T-cell (primary cell): ENCODE data around the gene PPP2R5A. TPM values are rescaled to one million over a fixed set of nuclear protein-coding genes. Genes with fewer than 3 reads are reported as not detected.
A peak's percentile ranks its signal among the peaks of the same experiment; 100 is the strongest.

Experiments used
- ATAC-seq, 4 experiments: fragments of 200-7000 bp in 3 of 4; fragments of 150-1000 bp in 1 of 4; cut with Tn5 transposase; replicated peaks in 1 of 4; 1 replicate in 3 of 4; 2 replicates in 1 of 4; pipeline ENCODE4 v1.10.0; 2021; ENCODE audit warnings: moderate library complexity in 3 of 4, mild to moderate bottlenecking in 2 of 4, moderate number of reproducible peaks in 1 of 4
- CTCF ChIA-PET, 2 donors: fragments of 300-600 bp; sonication (Branson Sonifier 250); formaldehyde crosslinking; loops; one replicate each; lab custom pipeline; 2022; ENCODE audit warnings: antibody characterized with exemption in 2 of 2; lab: Charles Lee
- POLR2A ChIA-PET, 2 donors: fragments of 300-600 bp; sonication (Branson Sonifier 250); formaldehyde crosslinking; loops; one replicate each; lab custom pipeline; 2022; ENCODE audit warnings: antibody characterized with exemption in 2 of 2; lab: Charles Lee
- DNase-seq, 35 experiments: peaks; one replicate each; pipeline versions ENCODE4 v3.0.0 to v3.0.0-alpha.2; 2013 to 2023
- H3K27ac ChIP-seq: one replicate; pipeline ENCODE4 v1.5.1; 2013; ENCODE audit warnings: low read length
- H3K27me3 ChIP-seq, 2 experiments: replicated peaks in 1 of 2; 1 replicate in 1 of 2; 2 replicates in 1 of 2; pipeline versions ENCODE4 v1.6.1 to v1.7.0; 2013; ENCODE audit warnings: low read length in 1 of 2, mixed read lengths in 1 of 2; ENCODE audit not compliant: control insufficient read depth in 2 of 2, insufficient read depth in 2 of 2; ENCODE audit errors: extremely low read depth in 1 of 2
- H3K36me3 ChIP-seq, 2 donors: 1 replicate in 1 of 2; 2 replicates in 1 of 2; pipeline versions ENCODE4 v1.6.1 to v1.7.0; 2013; ENCODE audit warnings: low read length in 1 of 2; ENCODE audit not compliant: control insufficient read depth in 2 of 2, insufficient read depth in 1 of 2; ENCODE audit errors: extremely low read depth in 1 of 2
- H3K4me1 ChIP-seq, 2 experiments: 1 replicate in 1 of 2; 2 replicates in 1 of 2; pipeline versions ENCODE4 v1.6.1 to v1.7.0; 2013; ENCODE audit warnings: low read length in 2 of 2, mixed read lengths in 1 of 2; ENCODE audit not compliant: insufficient read depth in 2 of 2, control insufficient read depth in 1 of 2; ENCODE audit errors: extremely low read depth in 1 of 2
- H3K4me3 ChIP-seq, 2 donors: 1 replicate in 1 of 2; 2 replicates in 1 of 2; pipeline versions ENCODE4 v1.5.1 to v1.7.0; 2013; ENCODE audit warnings: mild to moderate bottlenecking in 2 of 2, low read length in 1 of 2, moderate library complexity in 1 of 2; ENCODE audit not compliant: control insufficient read depth in 1 of 2; ENCODE audit errors: extremely low read depth in 1 of 2
- H3K9me3 ChIP-seq: 2 replicates; pipeline ENCODE4 v1.7.0; 2013
- H3K27ac Mint-ChIP-seq, 2 donors: one replicate each; pipeline ENCODE4 v1.8.0; 2020 to 2021; ENCODE audit warnings: mild to moderate bottlenecking in 2 of 2, mixed read lengths in 2 of 2
- H3K27me3 Mint-ChIP-seq, 2 donors: one replicate each; pipeline ENCODE4 v1.8.0; 2021 to 2022; ENCODE audit warnings: mixed read lengths in 2 of 2
- H3K36me3 Mint-ChIP-seq: one replicate; pipeline ENCODE4 v1.8.0; 2021; ENCODE audit warnings: mixed read lengths
- H3K4me1 Mint-ChIP-seq, 3 donors: one replicate each; pipeline ENCODE4 v1.8.0; 2020 to 2022; ENCODE audit warnings: mixed read lengths in 3 of 3, mild to moderate bottlenecking in 1 of 3
- H3K4me3 Mint-ChIP-seq, 3 donors: one replicate each; pipeline ENCODE4 v1.8.0; 2020 to 2022; ENCODE audit warnings: mild to moderate bottlenecking in 3 of 3, mixed read lengths in 3 of 3, moderate library complexity in 3 of 3
- H3K9me3 Mint-ChIP-seq, 3 donors: one replicate each; pipeline ENCODE4 v1.8.0; 2020 to 2022; ENCODE audit warnings: mixed read lengths in 3 of 3
- WGBS: methylation state at CpG from one replicate; pipeline ENCODE4 v1.1.5; 2013; ENCODE audit warnings: missing lambda C conversion rate; ENCODE audit not compliant: insufficient coverage; 5-methylcytosine and 5-hydroxymethylcytosine counted together
- total RNA-seq, 35 experiments: library from RNA in 6 of 35; stranded (reverse) in 6 of 35; fragments of 120-200 nt in 1 of 35; gene quantifications; one replicate each; pipeline versions ENCODE4 v1.2.1 to v1.2.4 and lab custom pipeline; 2013 to 2026

PPP2R5A gene
- total RNA-seq, 5 donors from 2014 or later (not counting 1 experiment from before 2014, with no cell fraction given): 40.4 to 51.1 (median 46.7) TPM

DNA sequence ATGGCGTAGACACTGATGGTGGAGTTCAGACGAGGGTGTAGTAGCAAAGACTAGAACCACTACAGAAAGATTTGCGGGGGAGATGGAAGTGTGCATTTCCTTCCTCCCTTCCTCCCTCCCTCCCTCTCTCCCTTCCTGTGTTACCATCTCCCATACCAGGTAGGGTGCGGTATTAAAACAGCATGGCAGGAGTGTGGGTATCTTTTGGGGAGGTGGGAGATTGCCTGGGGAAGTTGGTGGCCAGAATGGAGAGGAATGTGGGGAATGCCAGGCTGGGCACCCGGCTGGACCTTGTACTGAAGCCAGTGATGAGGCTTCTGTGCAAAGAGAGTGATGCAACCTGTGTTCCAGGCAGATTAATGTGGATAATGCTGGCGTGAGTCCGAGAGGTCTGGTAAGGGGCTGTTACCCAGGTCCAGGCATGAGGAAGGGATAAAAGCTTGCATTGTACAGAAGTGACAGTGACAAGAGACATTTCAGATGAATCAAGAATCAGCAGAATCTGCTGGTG, 30.3 kb upstream of the PPP2R5A start:
- Histone ChIP-seq H3K9me3 (no peaks in the 10 kb centered on the region), H3K4me1 (peaks cover 36 to 59% of the 10 kb centered on the region in 2 experiments), H3K4me3 (peak overlapping the region in 1 of 2 donors; percentile 53), H3K27me3 (no peaks in the 10 kb centered on the region), H3K36me3 (no peaks in the 10 kb centered on the region), H3K27ac (peak overlapping the region; percentile 64)
- no peaks in the 10 kb centered on the region for H3K9me3 Mint-ChIP-seq
- POLR2A ChIA-PET: no interaction called here
- H3K27ac Mint-ChIP-seq: peak overlapping the region; percentile 36 to 76
- no peaks in the 10 kb centered on the region for H3K36me3 Mint-ChIP-seq
- peak overlapping the region; percentile 31 to 81 (median 50) for H3K4me3 Mint-ChIP-seq
- H3K4me1 Mint-ChIP-seq: peaks cover 64 to 85% (median 79%) of the 10 kb centered on the region in 3 donors
- DNase-seq (peak in 4 of 35 experiments; percentile 2 to 44 (median 21)), ATAC-seq (peak; percentile 50 to 70 (median 68))
- whole genome bisulfite sequencing: 53% methylated on average over 3 of the region's 7 CpGs
- peaks cover 0 to 5% of the 10 kb centered on the region in 2 donors for H3K27me3 Mint-ChIP-seq
- CTCF ChIA-PET: no interaction called here

GRCh38 chr1:212255705-212256307, 29.4 kb upstream of the PPP2R5A start:
- H3K36me3 Mint-ChIP-seq: no peaks in the 10 kb centered on the region
- Histone ChIP-seq H3K4me3 (peak overlapping the region in 1 of 2 donors; percentile 36), H3K27me3 (no peaks in the 10 kb centered on the region), H3K36me3 (no peaks in the 10 kb centered on the region), H3K9me3 (no peaks in the 10 kb centered on the region), H3K4me1 (peaks cover 36 to 59% of the 10 kb centered on the region in 2 experiments), H3K27ac (peak overlapping the region; percentile 64)
- H3K27ac Mint-ChIP-seq: peak overlapping the region; percentile 76
- peaks cover 67 to 89% (median 84%) of the 10 kb centered on the region in 3 donors for H3K4me1 Mint-ChIP-seq
- no peaks in the 10 kb centered on the region for H3K9me3 Mint-ChIP-seq
- peaks cover 0 to 3% of the 10 kb centered on the region in 2 donors for H3K27me3 Mint-ChIP-seq
- POLR2A ChIA-PET: no interaction called here
- 20% methylated on average over 4 of the region's 9 CpGs for WGBS
- peak overlapping the region; percentile 19 to 81 (median 44) for H3K4me3 Mint-ChIP-seq
- DNase-seq (peak in 1 of 35 experiments; percentile 29), ATAC-seq (peak in 1 of 4 experiments; percentile 7)
- CTCF ChIA-PET: interaction anchor here (0.5 to 1.6 kb wide), 3 partner anchors 29 to 209 kb away, joined by 3 to 5 read pairs (median 3); no protein-coding TSS in a partner anchor

DNA sequence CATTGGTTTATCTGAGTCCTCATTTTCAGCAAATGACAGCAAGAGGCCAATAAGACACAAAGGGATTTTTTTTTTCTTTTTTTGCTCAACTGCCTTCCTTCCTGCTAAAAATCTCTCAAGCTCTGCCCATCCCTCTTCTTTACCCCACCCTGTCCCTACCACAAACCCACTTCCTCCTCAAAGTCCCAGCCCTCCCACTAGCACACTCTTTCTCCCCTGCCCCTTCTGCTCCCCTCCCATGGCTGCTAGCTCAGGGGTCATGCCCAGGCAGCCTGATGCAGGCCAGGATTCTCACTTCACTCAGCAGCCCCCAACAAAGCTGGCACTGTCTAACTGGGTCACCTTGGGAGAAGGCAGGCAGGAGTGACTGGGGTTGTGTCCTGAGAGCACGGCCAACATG, 28.8 kb upstream of the PPP2R5A start:
- Histone ChIP-seq H3K27me3 (no peaks in the 10 kb centered on the region), H3K27ac (peak overlapping the region; percentile 64), H3K4me3 (no peak overlapping the region), H3K36me3 (no peaks in the 10 kb centered on the region), H3K9me3 (no peaks in the 10 kb centered on the region), H3K4me1 (peaks cover 36 to 59% of the 10 kb centered on the region in 2 experiments)
- Mint-ChIP-seq H3K4me1 (peaks cover 69 to 89% (median 84%) of the 10 kb centered on the region in 3 donors), H3K4me3 (peak overlapping the region in 2 of 3 donors; percentile 44 to 81), H3K36me3 (no peaks in the 10 kb centered on the region), H3K9me3 (no peaks in the 10 kb centered on the region), H3K27ac (peak overlapping the region; percentile 76), H3K27me3 (no peaks in the 10 kb centered on the region)
- CTCF ChIA-PET: interaction anchor here (0.5 to 1.6 kb wide), 3 partner anchors 28 to 208 kb away, joined by 3 to 5 read pairs (median 3); no protein-coding TSS in a partner anchor
- POLR2A ChIA-PET: interaction anchor here in 1 of 2 donors (0.7 kb wide), 1 partner anchor 28 kb away, joined by 11 read pairs; no protein-coding TSS in a partner anchor
- peak in 32 of 35 experiments; percentile 5 to 68 (median 22) for DNase-seq
- ATAC-seq: peak; percentile 80 to 89 (median 82)
- WGBS: no CpG with 5 or more reads among the region's 1 CpG

DNA sequence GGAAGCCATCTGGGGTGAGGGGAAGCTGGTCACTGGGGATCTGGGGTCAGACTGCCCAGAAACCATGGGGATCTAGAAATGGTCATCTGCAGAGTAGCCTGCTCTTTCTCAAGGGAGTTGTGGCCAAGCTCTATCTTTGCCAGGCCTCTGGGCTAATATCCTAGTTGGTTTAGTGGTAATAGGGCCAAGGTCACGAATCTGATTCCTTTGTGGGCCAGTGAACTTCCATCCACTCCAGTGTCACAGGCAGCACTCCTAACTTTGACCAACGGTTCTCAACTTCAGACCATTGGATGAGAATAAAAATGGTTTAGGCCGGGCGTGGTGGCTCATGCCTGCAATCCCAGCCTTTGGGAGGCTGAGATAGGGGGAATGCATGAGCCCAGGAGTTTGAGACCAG, 28.1 kb upstream of the PPP2R5A start:
- H3K4me3 Mint-ChIP-seq: peak overlapping the region in 1 of 3 donors; percentile 81
- Histone ChIP-seq H3K9me3 (no peaks in the 10 kb centered on the region), H3K36me3 (no peaks in the 10 kb centered on the region), H3K27me3 (no peaks in the 10 kb centered on the region), H3K4me1 (peaks cover 36 to 54% of the 10 kb centered on the region in 2 experiments), H3K4me3 (no peak overlapping the region), H3K27ac (no peak overlapping the region)
- no peaks in the 10 kb centered on the region for H3K9me3 Mint-ChIP-seq
- CTCF ChIA-PET: interaction anchor here (0.6 to 1.0 kb wide), 3 partner anchors 19 to 27 kb away, joined by 3 read pairs; no protein-coding TSS in a partner anchor
- H3K36me3 Mint-ChIP-seq: no peaks in the 10 kb centered on the region
- DNase-seq: no peak
- POLR2A ChIA-PET: interaction anchor here (0.7 kb wide), 2 partner anchors 26 to 27 kb away, joined by 3 to 11 read pairs; no protein-coding TSS in a partner anchor
- peaks cover 67 to 91% (median 84%) of the 10 kb centered on the region in 3 donors for H3K4me1 Mint-ChIP-seq
- ATAC-seq: no peak
- peak overlapping the region in 1 of 2 donors; percentile 76 for H3K27ac Mint-ChIP-seq
- H3K27me3 Mint-ChIP-seq: no peaks in the 10 kb centered on the region
- 100% methylated on average over 2 of the region's 4 CpGs for WGBS

- Histone ChIP-seq H3K9me3 (no peaks in the 10 kb centered on the region), H3K4me1 (peaks cover 26 to 27% of the 10 kb centered on the region in 2 experiments), H3K4me3 (no peak overlapping the region), H3K27me3 (no peaks in the 10 kb centered on the region), H3K27ac (no peak overlapping the region), H3K36me3 (no peaks in the 10 kb centered on the region)
- H3K36me3 Mint-ChIP-seq: no peaks in the 10 kb centered on the region
- ChIA-PET CTCF (interaction anchor here in 1 of 2 donors (0.7 kb wide), 1 partner anchor 149 kb away, joined by 4 read pairs; no protein-coding TSS in a partner anchor), POLR2A (no interaction called here)
- no peak overlapping the region for H3K4me3 Mint-ChIP-seq
- peak overlapping the region; percentile 11 to 68 for H3K27ac Mint-ChIP-seq
- no peaks in the 10 kb centered on the region for H3K27me3 Mint-ChIP-seq
- H3K4me1 Mint-ChIP-seq: peaks cover 46 to 66% (median 64%) of the 10 kb centered on the region in 3 donors
- DNase-seq (no peak), ATAC-seq (no peak)
- 100% methylated on average over 3 of the region's 5 CpGs for WGBS
- no peaks in the 10 kb centered on the region for H3K9me3 Mint-ChIP-seq
Observed at GRCh38 chr1:212259693-212260480, 25.3 kb upstream of the PPP2R5A start.
